ENCODE measurements around the gene THADA.
A peak's percentile ranks its signal among the peaks of the same experiment; 100 is the strongest.

Gene THADA

DNA sequence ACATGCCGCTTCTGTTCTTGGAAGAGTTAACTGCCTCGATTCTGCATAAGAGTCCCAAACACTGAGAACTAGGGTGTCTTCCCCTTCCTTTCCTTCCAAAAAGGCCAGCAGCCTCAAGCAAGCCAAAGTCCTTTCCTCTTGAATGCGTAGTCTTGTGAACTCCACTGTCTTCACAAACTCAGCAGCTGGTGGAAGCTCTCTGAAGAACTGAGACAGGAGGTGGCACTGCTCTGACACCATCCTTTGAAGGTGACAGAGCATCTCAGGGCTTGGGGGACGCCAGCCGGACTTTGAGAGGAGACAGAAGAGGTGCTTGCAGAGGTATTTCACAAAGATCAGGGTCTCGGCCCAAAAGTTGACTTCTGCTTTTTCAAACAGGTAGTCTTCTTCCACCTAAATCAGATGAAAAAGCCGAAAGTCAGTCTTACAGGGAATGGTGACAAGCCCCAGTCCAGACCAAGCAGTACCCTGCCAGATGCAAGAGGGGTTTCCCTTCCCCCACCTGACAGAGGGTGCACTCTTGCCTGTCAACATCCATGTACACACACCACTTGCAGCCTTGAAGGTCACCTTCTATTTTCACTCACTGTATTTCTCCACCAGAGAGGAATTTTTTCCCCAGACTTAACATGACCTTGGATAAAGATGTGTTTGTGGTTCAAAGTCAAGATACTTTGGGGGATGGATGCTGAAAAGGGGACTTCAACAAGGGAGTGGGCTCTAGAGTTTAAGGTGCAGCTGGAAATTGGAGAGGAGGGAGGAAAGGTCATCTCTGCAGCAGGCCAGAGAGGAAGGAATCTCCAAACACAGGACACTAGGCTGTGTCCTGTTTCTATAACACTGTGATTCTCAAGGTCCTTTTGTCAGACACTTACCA, 364.6 kb downstream of the THADA start:
- Mint-ChIP-seq H3K4me1 (peaks cover 30% of the 10 kb centered on the region), H3K36me3 (ENCODE audit: low read depth) (peaks cover 13% of the 10 kb centered on the region), H3K27ac (peak overlapping the region; percentile 35), H3K4me3 (no peak overlapping the region), H3K9me3 (no peaks in the 10 kb centered on the region), H3K27me3 (ENCODE audit: low read depth, poor library complexity) (no peaks in the 10 kb centered on the region)
- TF ChIP-seq, protein P1, sequence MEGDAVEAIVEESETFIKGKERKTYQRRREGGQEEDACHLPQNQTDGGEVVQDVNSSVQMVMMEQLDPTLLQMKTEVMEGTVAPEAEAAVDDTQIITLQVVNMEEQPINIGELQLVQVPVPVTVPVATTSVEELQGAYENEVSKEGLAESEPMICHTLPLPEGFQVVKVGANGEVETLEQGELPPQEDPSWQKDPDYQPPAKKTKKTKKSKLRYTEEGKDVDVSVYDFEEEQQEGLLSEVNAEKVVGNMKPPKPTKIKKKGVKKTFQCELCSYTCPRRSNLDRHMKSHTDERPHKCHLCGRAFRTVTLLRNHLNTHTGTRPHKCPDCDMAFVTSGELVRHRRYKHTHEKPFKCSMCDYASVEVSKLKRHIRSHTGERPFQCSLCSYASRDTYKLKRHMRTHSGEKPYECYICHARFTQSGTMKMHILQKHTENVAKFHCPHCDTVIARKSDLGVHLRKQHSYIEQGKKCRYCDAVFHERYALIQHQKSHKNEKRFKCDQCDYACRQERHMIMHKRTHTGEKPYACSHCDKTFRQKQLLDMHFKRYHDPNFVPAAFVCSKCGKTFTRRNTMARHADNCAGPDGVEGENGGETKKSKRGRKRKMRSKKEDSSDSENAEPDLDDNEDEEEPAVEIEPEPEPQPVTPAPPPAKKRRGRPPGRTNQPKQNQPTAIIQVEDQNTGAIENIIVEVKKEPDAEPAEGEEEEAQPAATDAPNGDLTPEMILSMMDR (IDR thresholded peaks at IDR 0.05) = no peak
- no peak for DNase-seq

GRCh38 chr2:43230351-43230885, 365.4 kb downstream of the THADA start:
- Mint-ChIP-seq H3K27me3 (ENCODE audit: low read depth, poor library complexity) (no peaks in the 10 kb centered on the region), H3K4me3 (no peak overlapping the region), H3K36me3 (ENCODE audit: low read depth) (peaks cover 10% of the 10 kb centered on the region), H3K9me3 (no peaks in the 10 kb centered on the region), H3K27ac (peak overlapping the region; percentile 35), H3K4me1 (peaks cover 30% of the 10 kb centered on the region)
- TF ChIP-seq, protein P1 (IDR thresholded peaks at IDR 0.05) = no peak
- no peak for DNase-seq

DNA sequence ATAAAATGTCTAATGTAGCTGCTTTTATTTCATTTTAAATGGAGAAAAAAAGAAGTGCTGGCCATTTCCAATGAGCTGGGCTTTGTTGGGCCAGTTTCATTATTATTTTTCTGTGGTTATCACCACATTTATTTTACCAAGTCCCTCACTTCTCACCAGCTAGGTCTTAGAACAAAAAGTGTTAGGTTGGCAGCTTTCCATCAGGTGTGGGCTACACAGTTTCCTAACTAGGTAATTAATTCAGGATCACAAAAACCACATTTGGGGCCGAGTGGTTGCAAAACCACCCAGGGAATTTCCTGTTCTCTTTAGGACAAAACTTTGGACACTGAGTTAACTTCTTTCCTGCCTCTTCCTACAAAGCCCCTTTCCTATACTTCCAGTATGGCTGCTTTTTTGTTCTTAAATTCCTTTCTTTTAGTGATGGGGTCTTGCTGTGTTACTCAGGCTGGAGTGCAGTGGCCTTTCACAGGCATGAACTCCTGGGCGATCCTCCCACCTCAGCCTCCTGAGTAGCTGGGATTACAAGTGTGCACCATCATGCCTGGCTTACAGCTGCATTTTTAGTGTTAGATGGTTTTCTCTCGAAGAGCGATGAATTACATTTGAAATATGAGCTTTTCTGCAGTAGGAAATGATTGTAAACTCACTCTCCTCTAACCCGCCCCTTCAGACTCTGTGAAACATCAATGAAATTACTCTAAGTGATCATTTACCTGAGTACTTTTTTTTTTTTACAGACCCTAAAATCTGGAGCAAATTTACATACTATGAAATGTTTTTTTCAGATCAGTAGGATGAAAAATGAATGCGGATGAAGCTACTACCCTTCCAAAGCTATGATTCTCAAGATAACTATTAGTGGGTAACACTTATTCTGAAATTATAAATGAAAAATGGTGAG, 366.8 kb downstream of the THADA start:
- TF ChIP-seq, protein P1 (IDR thresholded peaks at IDR 0.05) = no peak
- Mint-ChIP-seq H3K4me1 (peaks cover 33% of the 10 kb centered on the region), H3K4me3 (no peak overlapping the region), H3K27me3 (ENCODE audit: low read depth, poor library complexity) (no peaks in the 10 kb centered on the region), H3K9me3 (no peaks in the 10 kb centered on the region), H3K27ac (peak overlapping the region; percentile 2), H3K36me3 (ENCODE audit: low read depth) (peaks cover 14% of the 10 kb centered on the region)
- no peak for DNase-seq

GRCh38 chr2:43228321-43228751, 367.5 kb downstream of the THADA start:
- Mint-ChIP-seq H3K36me3 (ENCODE audit: low read depth) (peaks cover 19% of the 10 kb centered on the region), H3K27ac (no peak overlapping the region), H3K4me1 (peaks cover 40% of the 10 kb centered on the region), H3K4me3 (peak overlapping the region; percentile 85), H3K9me3 (no peaks in the 10 kb centered on the region), H3K27me3 (ENCODE audit: low read depth, poor library complexity) (no peaks in the 10 kb centered on the region)
- DNase-seq = no peak
- TF ChIP-seq, protein P1 (IDR thresholded peaks at IDR 0.05) = no peak

GRCh38 chr2:43227830-43228281, 368.0 kb downstream of the THADA start:
- TF ChIP-seq, protein P1 (IDR thresholded peaks at IDR 0.05) = peak; percentile 9
- H3K9me3 Mint-ChIP-seq = no peaks in the 10 kb centered on the region
- H3K4me1 Mint-ChIP-seq = peaks cover 44% of the 10 kb centered on the region
- no peak for DNase-seq
- H3K27ac Mint-ChIP-seq = peak overlapping the region; percentile 61
- H3K36me3 Mint-ChIP-seq (ENCODE audit: low read depth) = peaks cover 19% of the 10 kb centered on the region
- no peaks in the 10 kb centered on the region for H3K27me3 Mint-ChIP-seq (ENCODE audit: low read depth, poor library complexity)
- H3K4me3 Mint-ChIP-seq = peak overlapping the region; percentile 85
